Transverse colon (tissue), 4 donors: Measurements from ENCODE around the gene GK. TPM values are rescaled to one million over a fixed set of nuclear protein-coding genes. Genes with fewer than 3 reads are reported as not detected.

Experiments used
- DNase-seq: peaks from one replicate; pipeline ENCODE4 v3.0.0-alpha.2; 2019
- H3K27ac ChIP-seq, 4 donors: fragments of 200-600 bp; sonication (generic); 2 replicates each; pipeline ENCODE4 v1.5.1; 2016 to 2018; ENCODE audit warnings: inconsistent platforms in 4 of 4
- H3K27me3 ChIP-seq: fragments of 200-600 bp; sonication (generic); 2 replicates; pipeline ENCODE4 v1.5.1; 2017; ENCODE audit warnings: inconsistent platforms
- H3K36me3 ChIP-seq, 4 donors: fragments of 200-600 bp; sonication (generic); 2 replicates each; pipeline ENCODE4 v1.5.1; 2017 to 2019; ENCODE audit warnings: inconsistent platforms in 4 of 4
- H3K4me1 ChIP-seq, 4 donors: fragments of 200-600 bp; sonication (generic); 2 replicates each; pipeline ENCODE4 v1.5.1; 2017 to 2020; ENCODE audit warnings: inconsistent platforms in 4 of 4
- H3K4me3 ChIP-seq, 4 donors: fragments of 200-600 bp; sonication (generic); 1 replicate in 1 of 4; 2 replicates in 3 of 4; pipeline versions ENCODE4 v1.5.1 to v1.6.1; 2017 to 2019; ENCODE audit warnings: inconsistent platforms in 4 of 4
- H3K9me3 ChIP-seq, 2 donors: fragments of 200-600 bp; sonication (generic); 2 replicates each; pipeline ENCODE4 v1.5.1; 2017 to 2019; ENCODE audit warnings: inconsistent platforms in 2 of 2
- EP300 ChIP-seq: sonication (generic); formaldehyde crosslinking; IDR thresholded peaks from one replicate; pipeline ENCODE4 v1.6.1; 2017; ENCODE audit warnings: antibody characterized with exemption, low read depth
- POLR2A ChIP-seq: fragments of 450-650 bp; IDR thresholded peaks from one replicate; pipeline ENCODE4 v1.6.1; 2016; ENCODE audit warnings: antibody characterized with exemption, mild to moderate bottlenecking, moderate library complexity
- POLR2AphosphoS5 ChIP-seq, 3 donors: sonication (generic); formaldehyde crosslinking; IDR thresholded peaks; one replicate each; pipeline ENCODE4 v1.6.1; 2016; ENCODE audit warnings: antibody characterized with exemption in 3 of 3
- WGBS, 2 donors: methylation state at CpG; one replicate each; pipeline ENCODE4 v1.1.5; 2018; ENCODE audit warnings: low coverage in 1 of 2; 5-methylcytosine and 5-hydroxymethylcytosine counted together
- in situ Hi-C, 4 donors: fragments of 200-750 bp; cut with MboI; loops; one replicate each; pipeline versions ENCODE4 v1.15.0 to v1.15.1; 2017; ENCODE audit warnings: low sequenced_read_pairs in 3 of 4, low pct_ligation_motif_present in 1 of 4, low pct_unique_long_range_greater_than_20kb in 1 of 4
- intact Hi-C: fragments of 100-400 bp; cut with DNase I; formaldehyde crosslinking; loops from one replicate; pipeline ENCODE4 v1.15.1; 2023; ENCODE audit warnings: low total_unique reads
- total RNA-seq, 4 donors: library from RNA; depleted of rRNA; stranded (reverse); fragments of >200 nt; gene quantifications; one replicate each; pipeline ENCODE4 v1.1.0, GENCODE V29; 2016
- TF ChIP-seq, protein P1 (sequence below), 5 experiments: fragments of 200-600 bp in 3 of 5; fragments of 450-650 bp in 2 of 5; sonication (generic) in 3 of 5; IDR thresholded peaks; 1 replicate in 2 of 5; 2 replicates in 3 of 5; pipeline ENCODE4 v1.5.1; 2016 to 2017; ENCODE audit warnings: antibody characterized with exemption in 5 of 5, inconsistent platforms in 3 of 5, mild to moderate bottlenecking in 2 of 5, moderate library complexity in 1 of 5

Gene GK
- total RNA-seq, 4 donors from 2014 or later = 2.2 to 30.2 (median 19.6) TPM

DNA sequence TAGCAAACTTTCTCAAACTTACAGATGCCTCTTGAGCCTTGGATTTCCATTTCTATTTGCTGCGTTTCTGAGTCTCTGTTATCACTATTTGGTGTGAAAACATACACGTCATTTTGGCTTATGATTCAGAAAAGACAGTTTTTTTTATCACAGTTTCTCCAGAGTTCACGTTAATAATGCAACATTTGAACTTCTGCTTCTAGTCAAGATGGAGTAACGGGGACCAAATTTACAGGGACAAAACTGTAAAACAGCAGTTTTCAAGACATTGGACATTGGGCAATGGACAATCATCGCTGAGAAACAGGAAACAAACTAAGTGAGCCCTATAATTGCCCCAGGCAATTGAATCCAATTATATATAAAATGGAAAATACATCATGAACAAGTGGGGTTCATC is 39.5 kb upstream of the GK start:
- in situ Hi-C loops (no loop called here), intact Hi-C loops (no loop called here)
- Histone ChIP-seq H3K9me3 (no peaks in the 10 kb centered on the region), H3K4me3 (no peak overlapping the region), H3K27me3 (no peaks in the 10 kb centered on the region), H3K36me3 (no peaks in the 10 kb centered on the region), H3K4me1 (peaks cover 0 to 4% (median 0%) of the 10 kb centered on the region in 4 donors), H3K27ac (no peak overlapping the region)
- WGBS, 2 donors = 40 to 66% methylated on average over 1 to 5 of the region's 5 CpGs
- DNase-seq = no peak
- TF ChIP-seq, protein P1, sequence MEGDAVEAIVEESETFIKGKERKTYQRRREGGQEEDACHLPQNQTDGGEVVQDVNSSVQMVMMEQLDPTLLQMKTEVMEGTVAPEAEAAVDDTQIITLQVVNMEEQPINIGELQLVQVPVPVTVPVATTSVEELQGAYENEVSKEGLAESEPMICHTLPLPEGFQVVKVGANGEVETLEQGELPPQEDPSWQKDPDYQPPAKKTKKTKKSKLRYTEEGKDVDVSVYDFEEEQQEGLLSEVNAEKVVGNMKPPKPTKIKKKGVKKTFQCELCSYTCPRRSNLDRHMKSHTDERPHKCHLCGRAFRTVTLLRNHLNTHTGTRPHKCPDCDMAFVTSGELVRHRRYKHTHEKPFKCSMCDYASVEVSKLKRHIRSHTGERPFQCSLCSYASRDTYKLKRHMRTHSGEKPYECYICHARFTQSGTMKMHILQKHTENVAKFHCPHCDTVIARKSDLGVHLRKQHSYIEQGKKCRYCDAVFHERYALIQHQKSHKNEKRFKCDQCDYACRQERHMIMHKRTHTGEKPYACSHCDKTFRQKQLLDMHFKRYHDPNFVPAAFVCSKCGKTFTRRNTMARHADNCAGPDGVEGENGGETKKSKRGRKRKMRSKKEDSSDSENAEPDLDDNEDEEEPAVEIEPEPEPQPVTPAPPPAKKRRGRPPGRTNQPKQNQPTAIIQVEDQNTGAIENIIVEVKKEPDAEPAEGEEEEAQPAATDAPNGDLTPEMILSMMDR (IDR thresholded peaks at IDR 0.05) = no peak
- TF ChIP-seq POLR2AphosphoS5 (IDR thresholded peaks at IDR 0.05) = no peak
- TF ChIP-seq EP300 = no peak
- TF ChIP-seq POLR2A = no peak

DNA sequence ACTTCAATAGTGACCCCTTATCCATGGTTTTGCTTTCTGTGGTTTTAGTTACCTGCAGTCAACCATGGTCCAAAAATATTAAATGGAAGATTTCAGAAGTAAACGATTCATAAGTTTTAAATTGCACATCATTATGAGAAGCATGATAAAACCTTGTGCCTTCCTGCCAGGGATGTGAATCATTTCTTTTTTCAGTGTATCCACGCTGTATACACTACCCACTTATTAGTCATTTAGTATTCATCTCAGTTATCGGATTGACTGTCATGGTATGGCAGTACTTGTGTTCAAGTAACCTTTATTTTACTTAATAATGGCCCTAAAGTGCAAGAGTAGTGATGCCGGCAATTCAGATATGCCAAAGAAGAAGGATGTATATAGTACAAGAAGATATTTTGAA is 38.0 kb upstream of the GK start:
- no peaks in the 10 kb centered on the region for H3K27me3 ChIP-seq
- intact Hi-C loops (no loop called here), in situ Hi-C loops (no loop called here)
- no peak for DNase-seq
- no peaks in the 10 kb centered on the region for H3K36me3 ChIP-seq
- no peak overlapping the region for H3K4me3 ChIP-seq
- 51 to 86% methylated on average over 3 to 4 of the region's 4 CpGs for WGBS, 2 donors
- no peaks in the 10 kb centered on the region for H3K9me3 ChIP-seq
- peaks cover 0 to 4% (median 0%) of the 10 kb centered on the region in 4 donors for H3K4me1 ChIP-seq
- no peak overlapping the region for H3K27ac ChIP-seq
- TF ChIP-seq POLR2AphosphoS5 (IDR thresholded peaks at IDR 0.05) (no peak), POLR2A (no peak), EP300 (no peak)
- TF ChIP-seq, protein P1 (IDR thresholded peaks at IDR 0.05) = no peak

DNA sequence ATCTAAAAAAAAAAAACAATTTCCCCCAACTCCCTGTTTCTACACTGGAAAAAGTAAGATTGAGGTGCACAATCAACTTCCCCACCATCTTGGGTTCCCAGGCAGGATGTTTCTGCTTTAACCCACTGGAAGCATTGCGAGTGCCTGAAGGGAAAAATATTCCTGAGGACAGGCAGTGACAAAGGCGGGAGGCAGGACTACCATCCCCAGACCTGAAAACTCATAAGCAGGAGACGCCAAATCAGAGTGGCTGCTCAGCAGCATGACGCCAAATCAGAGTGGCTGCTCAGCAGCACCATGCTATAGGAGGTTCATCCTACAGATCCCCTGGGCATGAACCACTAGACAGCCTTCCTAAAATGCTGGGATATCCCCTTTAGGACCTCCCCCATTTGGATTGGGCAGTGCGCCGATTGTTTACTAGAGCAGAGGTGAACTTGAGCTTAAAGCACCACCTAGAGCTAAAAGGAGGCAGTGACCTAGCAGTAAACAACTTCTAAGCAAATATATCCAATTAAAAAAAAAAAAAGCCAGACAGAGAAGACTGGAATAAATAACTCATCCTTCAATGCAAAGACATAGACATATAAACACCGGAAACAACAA is 35.0 kb upstream of the GK start:
- Histone ChIP-seq H3K9me3 (no peaks in the 10 kb centered on the region), H3K4me3 (no peak overlapping the region), H3K27me3 (no peaks in the 10 kb centered on the region), H3K36me3 (no peaks in the 10 kb centered on the region), H3K4me1 (no peaks in the 10 kb centered on the region), H3K27ac (no peak overlapping the region)
- TF ChIP-seq, protein P1 (IDR thresholded peaks at IDR 0.05) = peak in 1 of 5 experiments; percentile 8
- TF ChIP-seq POLR2A = no peak
- no peak for DNase-seq
- in situ Hi-C loops = no loop called here
- intact Hi-C loops = no loop called here
- 72% methylated on average over 7 of the region's 7 CpGs; no CpG with 5 or more reads in 1 of the 2 donors for WGBS, 2 donors

DNA sequence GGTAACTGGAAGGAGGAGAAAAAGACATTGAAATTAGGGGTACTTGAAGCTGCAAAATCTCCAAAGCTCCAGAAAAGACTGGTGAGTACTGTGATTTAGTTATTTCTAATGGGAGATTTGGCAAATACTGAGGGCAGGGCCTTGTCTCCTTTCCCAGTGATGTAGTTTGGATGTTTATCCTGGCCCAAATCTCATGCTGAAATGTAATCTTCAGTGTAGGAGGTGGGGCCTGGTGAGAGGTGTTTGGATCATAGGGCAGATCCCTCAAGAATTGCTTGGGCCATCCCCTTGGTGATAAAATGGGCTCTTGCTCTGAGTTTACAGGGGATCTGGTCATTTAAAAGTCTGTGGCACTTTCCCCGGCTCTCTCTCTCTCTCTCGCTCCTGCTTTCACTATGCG is 33.1 kb upstream of the GK start:
- no peak for DNase-seq
- 79 to 90% methylated on average over 2 to 3 of the region's 3 CpGs for WGBS, 2 donors
- Histone ChIP-seq H3K4me3 (no peak overlapping the region), H3K27me3 (no peaks in the 10 kb centered on the region), H3K36me3 (no peaks in the 10 kb centered on the region), H3K27ac (no peak overlapping the region), H3K9me3 (no peaks in the 10 kb centered on the region), H3K4me1 (no peaks in the 10 kb centered on the region)
- in situ Hi-C loops (no loop called here), intact Hi-C loops (no loop called here)
- TF ChIP-seq, protein P1 (IDR thresholded peaks at IDR 0.05) = no peak
- TF ChIP-seq EP300 = no peak
- no peak for TF ChIP-seq POLR2AphosphoS5 (IDR thresholded peaks at IDR 0.05)
- no peak for TF ChIP-seq POLR2A
